ENCODE results near the gene SPG11. TPM values are rescaled to one million over a fixed set of nuclear protein-coding genes. Genes with fewer than 3 reads are reported as not detected.

SPG11 gene
- total RNA-seq, 1 experiment from 2014 or later: 38.3 TPM

GRCh38 chr15:44620081-44620480 is 43.4 kb downstream of the SPG11 start:
- Histone ChIP-seq H3K18ac (ENCODE audit: insufficient read length, low read depth, low read length) (no peak overlapping the region), H3T11ph (ENCODE audit: low read length) (no peak overlapping the region), H3K79me1 (ENCODE audit: insufficient read depth, low read depth, low read length, poor library complexity, severe bottlenecking) (no peaks in the 10 kb centered on the region), H3K23me2 (ENCODE audit: insufficient read length, low read depth, low read length, poor library complexity, severe bottlenecking) (no peaks in the 10 kb centered on the region), H4K8ac (replicated peaks; ENCODE audit: insufficient read length, low read depth, low read length) (no peak overlapping the region), H2BK20ac (ENCODE audit: low read depth, low read length, poor library complexity, severe bottlenecking) (no peak overlapping the region), H3K9me3 (ENCODE audit: control insufficient read depth, low read depth, low read length) (no peaks in the 10 kb centered on the region), H2AK5ac (ENCODE audit: insufficient read length, low read length) (no peak overlapping the region), H3K27me3 (ENCODE audit: insufficient read depth, low read length) (no peaks in the 10 kb centered on the region), H3K23ac (ENCODE audit: insufficient read length, low read depth, low read length) (no peak overlapping the region), H2BK5ac (ENCODE audit: insufficient read length, low read length) (no peak overlapping the region), H3K79me2 (ENCODE audit: insufficient read depth, low read length) (no peaks in the 10 kb centered on the region), H3K9ac (ENCODE audit: extremely low read depth, insufficient read length, low read length) (no peak overlapping the region), H2BK12ac (ENCODE audit: insufficient read length, low read depth, low read length) (no peak overlapping the region), H4K5ac (ENCODE audit: insufficient read length, low read depth, low read length) (no peak overlapping the region), H2BK15ac (ENCODE audit: low read depth, low read length) (no peak overlapping the region), H4K91ac (ENCODE audit: insufficient read length, low read depth, low read length) (no peak overlapping the region), H4K20me1 (ENCODE audit: control insufficient read depth, insufficient read depth, insufficient read length) (no peaks in the 10 kb centered on the region), H3K4me2 (ENCODE audit: insufficient read depth, insufficient read length, low read length) (no peak overlapping the region), H3K14ac (ENCODE audit: insufficient read depth, low read length) (no peak overlapping the region), H2AFZ (ENCODE audit: low read length) (no peak overlapping the region), H3K27ac (ENCODE audit: insufficient read length, low read depth, low read length) (no peak overlapping the region), H3K4me1 (ENCODE audit: insufficient read depth, low read length) (no peaks in the 10 kb centered on the region), H3K4ac (ENCODE audit: low read depth, low read length) (no peak overlapping the region), H3K56ac (ENCODE audit: insufficient read length, low read depth, low read length) (no peak overlapping the region), H2BK120ac (ENCODE audit: low read depth, low read length, poor library complexity, severe bottlenecking) (no peak overlapping the region)
- no peaks in the 10 kb centered on the region for H3K9me3 Mint-ChIP-seq
- no peak overlapping the region for H3K27ac Mint-ChIP-seq
- TF ChIP-seq CTCF (conservative IDR thresholded peaks at IDR 0.05): no peak
- H3K27me3 Mint-ChIP-seq (ENCODE audit: low read depth): no peaks in the 10 kb centered on the region
- WGBS (ENCODE audit: extremely low coverage, insufficient read length, low lambda C conversion rate): no CpG with 5 or more reads among the region's 1 CpG
- peaks cover under 1 to 67% (median 39%) of the 10 kb centered on the region in 3 experiments; a peak in 6 of 7 replicates for H3K36me3 Mint-ChIP-seq (ENCODE audit: insufficient read depth in 1 of 3, low read depth in 3 of 3)
- H3K4me3 Mint-ChIP-seq: no peak overlapping the region
- no peaks in the 10 kb centered on the region for H3K4me1 Mint-ChIP-seq
- no peak for DNase-seq
